T-helper 1 cell treated with Interleukin-12 subunit alpha and Interleukin-12 subunit beta and Interleukin-4 antibody, amounts not matched to agents 30 μg/mL and 1 μg/mL, for 36 hours (primary cell): ENCODE measurements around the gene CD209.
"Not testable (repeated sequence)": the region's sequence is repeated elsewhere in the genome, so short reads cannot be mapped to it uniquely, and the experiment has no call there.

Experiments
- H3K27ac Mint-ChIP-seq: one replicate; pipeline ENCODE4 v1.8.0; 2021; ENCODE audit warnings: mild to moderate bottlenecking, mixed read lengths
- H3K27me3 Mint-ChIP-seq: one replicate; pipeline ENCODE4 v1.8.0; 2021; ENCODE audit warnings: low read depth, mixed read lengths
- H3K36me3 Mint-ChIP-seq: one replicate; pipeline ENCODE4 v1.8.0; 2021; ENCODE audit warnings: low read depth, mixed read lengths
- H3K4me1 Mint-ChIP-seq: one replicate; pipeline ENCODE4 v1.8.0; 2021; ENCODE audit warnings: low read depth, mixed read lengths
- H3K4me3 Mint-ChIP-seq: one replicate; pipeline ENCODE4 v1.8.0; 2021; ENCODE audit warnings: mild to moderate bottlenecking, moderate library complexity, mixed read lengths
- H3K9me3 Mint-ChIP-seq: one replicate; pipeline ENCODE4 v1.8.0; 2021; ENCODE audit warnings: mixed read lengths

CD209 gene

DNA sequence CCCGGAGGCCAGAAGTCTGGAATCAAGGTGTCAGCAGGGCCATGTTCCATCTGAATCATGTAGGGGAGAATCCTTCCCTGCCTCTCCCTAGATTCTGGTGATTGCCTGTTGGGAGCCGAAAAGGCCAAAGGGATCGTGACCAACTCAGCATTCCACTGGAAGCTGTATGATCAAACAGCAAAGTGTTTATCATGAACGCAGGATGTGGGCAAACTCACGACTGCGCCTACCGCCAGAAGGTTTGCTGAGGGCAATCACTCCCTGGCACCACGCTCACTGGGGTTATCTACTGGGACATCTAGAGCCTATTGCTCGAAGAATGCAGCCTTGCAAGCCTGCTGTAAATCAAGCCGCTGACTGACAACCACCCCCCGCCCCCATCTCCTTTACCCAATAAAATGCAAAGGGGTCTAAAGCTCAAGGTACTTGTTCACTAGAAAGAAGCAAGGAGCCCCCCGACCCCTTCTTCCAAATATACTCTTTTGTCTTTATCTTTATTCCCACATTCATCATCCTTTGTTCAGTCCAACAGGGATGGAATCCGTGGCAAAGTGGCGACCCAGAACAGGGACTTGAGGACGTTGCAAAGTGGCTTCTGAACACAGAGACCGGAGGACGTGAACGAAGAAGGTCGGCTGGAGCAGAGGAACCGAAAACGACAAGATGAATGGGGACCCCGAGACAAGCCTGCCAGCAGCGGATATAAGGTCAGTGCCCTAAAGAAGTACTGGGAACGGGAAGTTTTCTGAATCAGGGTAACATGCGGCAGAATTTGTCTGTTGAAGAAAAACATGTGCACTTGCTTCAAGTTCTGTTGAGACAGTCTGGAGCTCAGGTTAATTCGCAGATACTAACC lies 32.5 kb upstream of the CD209 start:
- H3K4me3 Mint-ChIP-seq = no peak overlapping the region
- no peaks in the 10 kb centered on the region for H3K36me3 Mint-ChIP-seq
- H3K9me3 Mint-ChIP-seq = peaks cover 2% of the 10 kb centered on the region
- H3K27ac Mint-ChIP-seq = no peak overlapping the region
- no peaks in the 10 kb centered on the region for H3K4me1 Mint-ChIP-seq
- H3K27me3 Mint-ChIP-seq = peaks cover 30% of the 10 kb centered on the region

DNA sequence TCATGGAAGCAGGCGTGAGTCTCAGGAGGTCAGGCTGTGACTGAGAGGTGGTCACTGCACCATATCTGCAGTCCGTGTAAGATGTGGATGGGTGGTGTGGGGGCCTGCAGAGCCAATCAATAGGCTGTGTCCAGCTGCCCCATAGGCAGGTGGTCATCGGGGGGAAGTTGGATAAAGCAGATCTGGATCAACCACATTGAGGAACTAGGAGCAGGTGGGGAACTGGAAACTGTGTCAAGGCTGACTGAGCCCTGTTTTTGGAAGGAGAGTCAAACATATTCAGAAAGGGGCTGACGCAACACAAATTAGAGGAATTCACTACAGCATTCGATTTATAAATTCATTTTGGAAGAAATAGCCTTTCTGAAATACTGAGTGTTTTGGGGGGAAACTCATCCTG lies 30.7 kb upstream of the CD209 start:
- H3K27me3 Mint-ChIP-seq = peaks cover 16% of the 10 kb centered on the region
- H3K36me3 Mint-ChIP-seq = no peaks in the 10 kb centered on the region
- H3K4me3 Mint-ChIP-seq = no peak overlapping the region
- no peak overlapping the region for H3K27ac Mint-ChIP-seq
- no peaks in the 10 kb centered on the region for H3K9me3 Mint-ChIP-seq
- H3K4me1 Mint-ChIP-seq = peaks cover under 1% of the 10 kb centered on the region

DNA sequence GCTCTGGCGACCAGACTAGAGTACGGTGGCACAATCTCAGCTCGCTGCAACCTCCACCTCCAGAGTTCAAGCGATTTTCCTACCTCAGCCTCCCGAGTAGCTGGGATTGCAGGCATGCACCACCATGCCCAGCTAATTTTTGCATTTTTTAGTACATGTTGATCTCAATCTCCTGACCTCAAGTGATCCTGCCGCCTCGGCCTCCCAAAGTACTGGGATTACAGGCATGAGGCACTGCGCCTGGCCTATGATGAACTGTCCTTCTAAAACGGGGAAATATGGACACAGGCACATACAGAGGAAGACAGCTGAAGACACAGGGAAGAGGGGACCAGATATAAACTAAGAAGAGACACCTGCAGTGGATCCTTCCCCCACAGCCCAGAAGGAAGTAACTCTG lies 28.4 kb upstream of the CD209 start:
- Mint-ChIP-seq H3K9me3 (no peaks in the 10 kb centered on the region), H3K27me3 (peaks cover 7% of the 10 kb centered on the region), H3K4me3 (no peak overlapping the region), H3K36me3 (peaks cover 2% of the 10 kb centered on the region), H3K4me1 (peaks cover 9% of the 10 kb centered on the region), H3K27ac (no peak overlapping the region)

DNA sequence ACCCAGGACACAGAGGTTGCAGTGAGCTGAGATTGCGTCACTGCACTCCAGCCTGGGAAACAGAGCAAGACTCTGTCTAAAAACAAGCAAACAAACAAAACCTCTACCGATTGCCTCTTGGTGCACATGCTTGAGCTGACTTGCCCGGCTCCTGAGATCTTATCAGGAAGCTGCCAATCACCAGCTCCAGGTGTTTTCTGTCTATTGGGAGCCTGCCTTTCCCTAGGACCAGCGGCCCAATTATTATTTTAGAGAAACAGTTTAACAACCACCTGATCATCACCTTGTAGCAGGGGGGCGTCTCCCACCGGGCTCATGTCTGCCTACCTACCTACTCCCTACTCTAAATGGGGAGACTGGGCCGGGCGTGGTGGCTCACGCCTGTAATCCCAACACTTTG lies 26.5 kb upstream of the CD209 start:
- peaks cover 7% of the 10 kb centered on the region for H3K27me3 Mint-ChIP-seq
- H3K27ac Mint-ChIP-seq = no peak overlapping the region
- H3K9me3 Mint-ChIP-seq = no peaks in the 10 kb centered on the region
- H3K36me3 Mint-ChIP-seq = peaks cover 2% of the 10 kb centered on the region
- peaks cover 9% of the 10 kb centered on the region for H3K4me1 Mint-ChIP-seq
- no peak overlapping the region for H3K4me3 Mint-ChIP-seq

DNA sequence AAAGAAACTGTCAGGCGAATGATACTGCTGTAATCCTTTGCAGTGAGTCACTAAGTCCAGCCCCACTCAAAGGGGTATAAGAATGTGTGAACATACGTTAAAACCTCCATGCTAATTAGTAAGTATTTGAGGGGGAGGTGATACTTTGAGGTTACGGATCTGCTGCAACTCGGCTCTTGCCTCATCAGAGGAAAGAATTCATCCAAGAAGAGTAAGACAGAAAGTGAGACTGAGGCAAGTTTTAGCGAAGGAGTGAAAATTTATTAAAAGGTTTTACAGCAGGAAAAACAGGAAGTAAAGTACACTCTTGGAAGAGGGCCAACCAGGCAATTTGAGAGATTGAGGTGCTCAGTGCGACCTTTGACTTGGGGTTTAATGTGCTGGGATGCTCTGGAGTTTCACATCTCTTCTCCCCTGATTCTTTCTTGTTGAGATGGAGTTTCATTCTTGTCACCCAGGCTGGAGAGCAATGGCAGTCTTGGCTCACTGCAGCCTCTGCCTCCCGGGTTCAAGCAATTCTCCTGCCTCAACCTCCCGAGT lies 25.5 kb upstream of the CD209 start:
- Mint-ChIP-seq H3K36me3 (peaks cover 2% of the 10 kb centered on the region), H3K27me3 (peaks cover 5% of the 10 kb centered on the region), H3K4me1 (peaks cover 9% of the 10 kb centered on the region), H3K27ac (peak overlapping the region; percentile 4), H3K9me3 (no peaks in the 10 kb centered on the region), H3K4me3 (peak overlapping the region; percentile 36)

DNA sequence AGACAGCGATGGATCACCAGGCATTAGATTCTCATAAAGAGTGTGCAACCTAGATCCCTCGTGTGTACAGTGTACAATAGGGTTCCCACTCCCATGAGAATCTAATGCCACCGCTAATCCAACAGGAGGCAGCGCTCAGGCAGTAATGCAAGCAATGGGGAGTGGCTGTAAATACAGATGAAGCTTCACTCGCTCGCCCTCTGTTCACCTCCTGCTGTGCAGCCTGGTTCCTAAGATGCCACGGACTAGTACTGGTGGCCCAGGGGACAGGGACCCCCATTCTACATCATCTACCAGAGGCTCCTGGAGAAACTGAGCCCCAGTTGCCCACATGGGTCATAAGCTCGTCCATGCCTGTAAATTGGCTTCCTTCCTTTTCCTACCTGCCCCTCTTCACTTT lies 23.7 kb upstream of the CD209 start:
- H3K9me3 Mint-ChIP-seq = no peaks in the 10 kb centered on the region
- no peak overlapping the region for H3K27ac Mint-ChIP-seq
- no peak overlapping the region for H3K4me3 Mint-ChIP-seq
- peaks cover 8% of the 10 kb centered on the region for H3K27me3 Mint-ChIP-seq
- H3K4me1 Mint-ChIP-seq = peaks cover 9% of the 10 kb centered on the region
- peaks cover 2% of the 10 kb centered on the region for H3K36me3 Mint-ChIP-seq

DNA sequence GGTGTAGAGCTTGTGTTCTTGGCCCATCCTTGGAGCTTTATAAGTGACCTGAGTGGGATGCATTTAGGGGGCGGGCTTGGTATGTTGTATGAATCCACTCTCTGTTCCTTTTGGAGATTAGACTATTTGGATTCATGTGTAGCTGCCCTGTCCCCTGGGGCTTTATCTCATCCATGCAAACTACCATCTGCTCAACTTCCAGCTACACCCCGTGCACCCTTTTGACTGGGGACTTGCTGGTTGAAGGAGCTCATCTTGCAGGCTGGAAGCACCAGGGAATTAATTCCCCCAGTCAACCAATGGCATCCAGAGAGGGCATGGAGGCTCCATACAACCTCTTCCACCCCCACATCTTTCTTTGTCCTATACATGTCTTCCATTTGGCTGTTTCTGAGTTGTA lies 21.8 kb upstream of the CD209 start:
- H3K27me3 Mint-ChIP-seq = peaks cover 8% of the 10 kb centered on the region
- H3K36me3 Mint-ChIP-seq = peaks cover 2% of the 10 kb centered on the region
- no peak overlapping the region for H3K27ac Mint-ChIP-seq
- no peak overlapping the region for H3K4me3 Mint-ChIP-seq
- H3K9me3 Mint-ChIP-seq = no peaks in the 10 kb centered on the region
- H3K4me1 Mint-ChIP-seq = peaks cover 9% of the 10 kb centered on the region

DNA sequence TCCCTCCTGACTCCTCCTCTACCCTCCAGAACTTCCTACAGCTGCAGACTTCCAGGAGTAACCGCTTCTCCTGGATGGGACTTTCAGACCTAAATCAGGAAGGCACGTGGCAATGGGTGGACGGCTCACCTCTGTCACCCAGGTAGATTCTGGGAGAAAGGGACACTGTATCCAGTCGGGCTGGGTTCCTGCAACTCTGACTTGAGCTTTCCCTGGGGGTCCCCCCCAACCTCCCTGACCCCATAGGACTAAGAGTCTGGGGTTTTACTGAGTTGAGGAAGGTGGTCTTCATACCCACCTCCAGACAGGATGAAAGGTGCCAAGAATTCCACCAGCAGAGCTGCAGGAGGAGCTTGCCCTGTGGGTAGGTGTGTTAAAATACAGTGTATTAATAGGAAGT lies 20.2 kb upstream of the CD209 start:
- Mint-ChIP-seq H3K4me3 (no peak overlapping the region), H3K27me3 (peaks cover 8% of the 10 kb centered on the region)

DNA sequence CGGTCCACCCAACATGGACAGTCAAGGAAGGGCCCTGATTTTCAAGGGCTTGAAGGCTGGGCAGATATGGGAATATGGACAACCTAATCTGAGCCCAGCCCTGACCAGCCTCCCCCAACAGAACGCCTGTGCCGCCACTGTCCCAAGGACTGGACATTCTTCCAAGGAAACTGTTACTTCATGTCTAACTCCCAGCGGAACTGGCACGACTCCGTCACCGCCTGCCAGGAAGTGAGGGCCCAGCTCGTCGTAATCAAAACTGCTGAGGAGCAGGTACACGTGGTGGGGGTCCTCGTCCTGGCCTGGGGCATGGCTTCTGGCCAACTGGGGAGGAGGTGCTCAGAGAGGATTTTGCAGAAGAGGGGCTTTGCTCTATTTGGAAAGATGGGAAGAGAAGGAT lies 19.2 kb upstream of the CD209 start:
- no peaks in the 10 kb centered on the region for H3K4me1 Mint-ChIP-seq
- peaks cover 7% of the 10 kb centered on the region for H3K9me3 Mint-ChIP-seq
- H3K4me3 Mint-ChIP-seq = no peak overlapping the region
- H3K36me3 Mint-ChIP-seq = no peaks in the 10 kb centered on the region
- H3K27ac Mint-ChIP-seq = no peak overlapping the region
- H3K27me3 Mint-ChIP-seq = peaks cover 8% of the 10 kb centered on the region

More for the DNA sequence above, 20.2 kb upstream of the CD209 start:
- Mint-ChIP-seq H3K9me3 (peaks cover 2% of the 10 kb centered on the region), H3K36me3 (no peaks in the 10 kb centered on the region), H3K4me1 (peaks cover 3% of the 10 kb centered on the region), H3K27ac (no peak overlapping the region)

DNA sequence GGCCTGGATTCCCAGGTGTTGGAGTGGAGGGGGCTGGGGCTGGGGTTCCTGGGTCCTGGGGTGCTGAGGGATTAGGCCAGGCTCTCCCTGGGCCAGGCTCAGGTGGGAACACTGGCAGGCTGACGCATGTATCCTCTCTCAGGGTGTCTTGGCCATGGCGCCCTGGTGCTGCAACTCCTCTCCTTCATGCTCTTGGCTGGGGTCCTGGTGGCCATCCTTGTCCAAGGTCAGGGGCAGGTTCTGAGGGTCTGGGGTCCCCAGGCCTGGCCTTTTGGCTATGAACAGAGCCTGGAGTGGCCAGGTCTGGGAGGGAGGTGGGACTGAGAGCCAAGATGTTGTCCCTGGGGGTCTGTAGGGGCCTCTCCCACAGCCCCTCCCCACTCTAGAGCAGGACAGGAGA lies 17.7 kb upstream of the CD209 start:
- H3K27ac Mint-ChIP-seq, H3K4me3 Mint-ChIP-seq, H3K36me3 Mint-ChIP-seq, H3K4me1 Mint-ChIP-seq, H3K27me3 Mint-ChIP-seq: not testable (repeated sequence)
- H3K9me3 Mint-ChIP-seq = peaks cover 10% of the 10 kb centered on the region

DNA sequence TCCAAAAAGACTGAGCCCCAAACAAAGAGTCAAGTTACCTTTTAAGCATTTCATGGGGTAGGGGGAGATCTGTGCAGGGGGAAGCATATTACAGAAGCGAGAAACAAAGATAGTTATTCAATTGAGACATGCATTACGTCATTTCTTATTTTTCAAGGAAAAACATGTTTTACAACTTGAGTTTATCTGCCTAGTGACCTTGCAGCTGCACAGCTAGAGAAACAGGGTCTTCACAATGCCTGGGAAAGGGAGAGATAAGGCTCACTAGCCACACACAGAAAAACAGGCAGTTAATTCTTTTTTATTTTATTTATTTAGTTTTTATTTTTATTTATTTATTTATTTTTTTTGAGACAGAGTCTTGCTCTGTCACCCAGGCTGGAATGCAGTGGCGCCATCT lies 16.8 kb upstream of the CD209 start:
- not testable (repeated sequence) for H3K27me3 Mint-ChIP-seq, H3K4me3 Mint-ChIP-seq, H3K36me3 Mint-ChIP-seq, H3K4me1 Mint-ChIP-seq, H3K27ac Mint-ChIP-seq
- H3K9me3 Mint-ChIP-seq = peaks cover 19% of the 10 kb centered on the region

DNA sequence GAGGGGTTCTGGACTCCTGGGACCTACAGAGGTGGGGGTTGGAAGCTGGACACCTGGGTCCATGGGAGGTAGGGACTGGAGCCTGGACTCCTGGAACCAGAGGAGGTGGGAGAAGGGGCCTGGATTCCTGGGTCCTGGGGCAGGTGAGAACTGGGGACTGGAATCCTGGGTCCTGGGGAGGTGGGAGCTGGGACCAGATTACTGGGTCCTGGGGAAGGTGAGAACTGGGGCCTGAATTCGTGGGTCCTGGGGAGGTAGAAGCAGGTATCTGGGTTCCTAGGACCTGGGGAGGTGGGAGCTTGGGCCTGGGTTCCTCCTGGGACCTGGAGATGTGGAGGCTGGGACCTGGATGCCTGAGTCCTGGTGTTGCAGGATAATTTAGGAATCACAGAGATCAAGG lies 16.4 kb upstream of the CD209 start:
- H3K4me3 Mint-ChIP-seq = no peak overlapping the region

DNA sequence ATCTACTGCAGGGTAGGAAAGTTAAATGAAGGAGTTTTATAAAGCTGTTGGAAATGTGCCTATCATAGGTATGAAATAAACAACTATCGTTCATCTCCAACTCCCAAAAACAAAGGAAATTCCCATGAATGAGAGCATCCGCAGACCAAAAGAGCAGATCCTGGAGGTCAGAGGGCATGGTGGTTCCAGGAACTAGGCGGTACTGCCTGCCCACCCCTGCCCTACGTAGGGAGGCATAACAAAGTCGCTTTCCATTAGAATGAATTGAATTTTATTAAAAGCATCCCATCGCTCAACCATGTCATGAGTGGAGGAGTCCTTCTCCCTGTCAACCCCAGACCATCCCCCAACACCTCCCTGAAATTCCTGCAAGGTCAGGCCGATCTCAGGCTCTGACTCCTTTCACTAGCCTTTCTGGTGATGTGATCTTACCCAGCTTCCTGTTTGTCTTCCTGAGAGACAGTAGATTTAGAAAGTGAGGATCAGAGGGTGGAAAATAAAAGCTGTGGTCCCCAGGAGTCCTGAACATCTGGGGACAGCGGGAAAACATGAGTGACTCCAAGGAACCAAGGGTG lies 15.5 kb upstream of the CD209 start, which contains the start of gene CLEC4M:
Gene CLEC4M, plus strand, starts transcription at position 525 of the 575 bp plus-strand sequence. Its CDS starts 24 bp downstream, at position 549.
- Mint-ChIP-seq H3K27ac (no peak within 1 kb of the TSS), H3K9me3 (peaks cover 32% of the 10 kb centered on the region), H3K4me3 (no peak within 1 kb of the TSS), H3K4me1 (no peaks in the 10 kb centered on the region), H3K27me3 (peaks cover 7% of the 10 kb centered on the region), H3K36me3 (peaks cover 4% of the 10 kb centered on the region)

More for the DNA sequence above, 16.4 kb upstream of the CD209 start:
- Mint-ChIP-seq H3K4me1 (no peaks in the 10 kb centered on the region), H3K27ac (no peak overlapping the region), H3K9me3 (peaks cover 23% of the 10 kb centered on the region), H3K27me3 (peaks cover 8% of the 10 kb centered on the region), H3K36me3 (peaks cover 4% of the 10 kb centered on the region)

DNA sequence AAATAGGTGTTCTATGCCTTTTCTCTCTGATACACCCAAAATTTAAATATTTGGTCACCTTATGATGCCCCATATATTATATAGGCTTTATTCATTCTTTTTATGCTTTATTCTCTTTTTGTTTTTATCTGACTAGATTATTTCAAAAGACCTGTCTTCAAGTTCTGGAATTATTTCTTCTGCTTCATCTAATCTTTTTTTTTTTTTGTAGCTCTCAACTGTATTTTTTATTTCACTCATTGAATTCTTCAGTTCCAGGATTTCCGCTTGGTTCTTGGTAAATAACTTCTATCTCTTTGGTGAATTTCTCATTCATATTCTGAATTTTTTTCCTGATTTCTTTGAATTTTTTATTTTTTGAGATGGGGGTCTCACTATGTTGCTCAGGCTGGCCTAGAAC lies 11.8 kb upstream of the CD209 start:
- peaks cover 58% of the 10 kb centered on the region for H3K9me3 Mint-ChIP-seq

DNA sequence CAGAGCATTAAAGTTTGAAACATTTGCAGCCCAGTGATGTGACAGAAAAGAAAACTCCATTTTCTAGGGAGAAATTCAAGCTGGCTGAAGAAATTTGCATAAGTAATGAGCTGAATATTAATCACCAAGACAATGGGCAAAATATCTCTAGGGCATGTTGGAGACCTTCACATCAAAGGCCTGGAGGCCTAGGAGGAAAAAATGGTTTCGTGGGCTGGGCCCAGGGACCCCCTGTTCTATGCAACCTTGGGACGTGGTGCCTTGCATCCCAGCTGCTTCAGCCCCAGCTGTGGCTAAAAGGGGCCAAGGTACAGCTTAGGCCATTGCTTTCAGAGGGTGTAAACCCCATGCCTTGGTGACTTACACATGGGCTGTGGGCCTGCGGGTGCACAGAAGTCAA lies 10.0 kb upstream of the CD209 start:
- peaks cover 55% of the 10 kb centered on the region for H3K9me3 Mint-ChIP-seq
- peaks cover 6% of the 10 kb centered on the region for H3K36me3 Mint-ChIP-seq
- no peak overlapping the region for H3K4me3 Mint-ChIP-seq
- no peak overlapping the region for H3K27ac Mint-ChIP-seq
- no peaks in the 10 kb centered on the region for H3K27me3 Mint-ChIP-seq
- no peaks in the 10 kb centered on the region for H3K4me1 Mint-ChIP-seq

More for the DNA sequence above, 11.8 kb upstream of the CD209 start:
- Mint-ChIP-seq H3K27ac (no peak overlapping the region), H3K4me1 (no peaks in the 10 kb centered on the region), H3K27me3 (no peaks in the 10 kb centered on the region), H3K4me3 (no peak overlapping the region), H3K36me3 (peaks cover 6% of the 10 kb centered on the region)
